Mesenchymal stem cell (in vitro differentiated cells and primary cell): ENCODE results near the gene FOXC1.
A peak's percentile ranks its signal among the peaks of the same experiment; 100 is the strongest.

Experiments used
- DNase-seq: peaks from one replicate; pipeline ENCODE4 v3.0.0-alpha.2; 2013
- H2AFZ ChIP-seq: one replicate; pipeline ENCODE4 v1.6.1; 2013; ENCODE audit warnings: low read depth, mild to moderate bottlenecking, control low read depth, inconsistent platforms, low read length, moderate library complexity
- H2AK5ac ChIP-seq: 2 replicates; pipeline ENCODE4 v1.6.1; 2013; ENCODE audit warnings: low read length, moderate library complexity, mild to moderate bottlenecking, inconsistent platforms; ENCODE audit not compliant: severe bottlenecking
- H2BK120ac ChIP-seq: one replicate; pipeline ENCODE4 v1.6.1; 2013; ENCODE audit warnings: low read depth, mild to moderate bottlenecking, inconsistent platforms, low read length, moderate library complexity
- H2BK12ac ChIP-seq, 2 experiments: one replicate each; pipeline ENCODE4 v1.6.1; 2013; ENCODE audit warnings: inconsistent platforms in 2 of 2, low read length in 2 of 2, mild to moderate bottlenecking in 2 of 2, moderate library complexity in 2 of 2, control low read depth in 1 of 2
- H2BK15ac ChIP-seq: one replicate; pipeline ENCODE4 v1.6.1; 2013; ENCODE audit warnings: mild to moderate bottlenecking, low read depth, inconsistent platforms; ENCODE audit not compliant: poor library complexity, severe bottlenecking
- H2BK5ac ChIP-seq: 2 replicates; pipeline ENCODE4 v1.6.1; 2013; ENCODE audit warnings: low read depth, mild to moderate bottlenecking, low read length, control low read depth, inconsistent platforms; ENCODE audit not compliant: poor library complexity, severe bottlenecking
- H3K14ac ChIP-seq, 2 experiments: one replicate each; pipeline ENCODE4 v1.6.1; 2013; ENCODE audit warnings: inconsistent platforms in 2 of 2, low read length in 2 of 2, control low read depth in 1 of 2, mild to moderate bottlenecking in 1 of 2, moderate library complexity in 1 of 2
- H3K18ac ChIP-seq, 2 experiments: one replicate each; pipeline ENCODE4 v1.6.1; 2013; ENCODE audit warnings: inconsistent platforms in 2 of 2, low read length in 2 of 2, control low read depth in 1 of 2, low read depth in 1 of 2, mild to moderate bottlenecking in 1 of 2
- H3K23ac ChIP-seq, 2 experiments: one replicate each; pipeline ENCODE4 v1.6.1; 2013; ENCODE audit warnings: inconsistent platforms in 2 of 2, low read length in 2 of 2, mild to moderate bottlenecking in 2 of 2, moderate library complexity in 2 of 2, control low read depth in 1 of 2
- H3K27ac ChIP-seq: 2 replicates; pipeline ENCODE4 v1.5.1; 2013; ENCODE audit warnings: mild to moderate bottlenecking, moderate library complexity, low read length, control low read depth, inconsistent platforms; ENCODE audit not compliant: poor library complexity, severe bottlenecking
- H3K27me3 ChIP-seq, 2 experiments: 2 replicates each; pipeline versions ENCODE4 v1.6.1 to v1.7.0; 2013; ENCODE audit warnings: low read length in 2 of 2, mild to moderate bottlenecking in 2 of 2, moderate library complexity in 2 of 2, control low read depth in 1 of 2, inconsistent platforms in 1 of 2; ENCODE audit not compliant: control insufficient read depth in 1 of 2, insufficient read depth in 1 of 2
- H3K36me3 ChIP-seq, 2 experiments: 2 replicates each; pipeline versions ENCODE4 v1.6.1 to v1.7.0; 2013; ENCODE audit warnings: low read length in 2 of 2, control low read depth in 1 of 2, inconsistent platforms in 1 of 2, low read depth in 1 of 2, mild to moderate bottlenecking in 1 of 2; ENCODE audit not compliant: insufficient read depth in 2 of 2, control insufficient read depth in 1 of 2
- H3K4ac ChIP-seq, 2 experiments: one replicate each; pipeline ENCODE4 v1.6.1; 2013; ENCODE audit warnings: inconsistent platforms in 2 of 2, low read length in 2 of 2, mild to moderate bottlenecking in 2 of 2, moderate library complexity in 2 of 2, control low read depth in 1 of 2, low read depth in 1 of 2
- H3K4me1 ChIP-seq: 2 replicates; pipeline ENCODE4 v1.6.1; 2013; ENCODE audit warnings: low read depth, low read length, control low read depth; ENCODE audit not compliant: control insufficient read depth, insufficient read depth
- H3K4me2 ChIP-seq: 2 replicates; pipeline ENCODE4 v1.6.1; 2013; ENCODE audit warnings: low read length, mild to moderate bottlenecking, inconsistent platforms; ENCODE audit not compliant: poor library complexity, severe bottlenecking
- H3K4me3 ChIP-seq, 2 experiments: 2 replicates each; pipeline versions ENCODE4 v1.5.1 to v1.7.0; 2013; ENCODE audit warnings: low read length in 2 of 2, mild to moderate bottlenecking in 2 of 2, control low read depth in 1 of 2, low read depth in 1 of 2; ENCODE audit not compliant: insufficient read depth in 1 of 2
- H3K79me1 ChIP-seq: replicated peaks from 2 replicates; pipeline ENCODE4 v1.6.1; 2013; ENCODE audit warnings: mild to moderate bottlenecking, control low read depth, low read length, inconsistent platforms; ENCODE audit not compliant: poor library complexity, severe bottlenecking
- H3K9ac ChIP-seq: 2 replicates; pipeline ENCODE4 v1.7.0; 2013; ENCODE audit warnings: mild to moderate bottlenecking, low read length, moderate library complexity
- H3K9me3 ChIP-seq: 2 replicates; pipeline ENCODE4 v1.7.0; 2013; ENCODE audit warnings: mild to moderate bottlenecking, low read length; ENCODE audit not compliant: control insufficient read depth
- H4K8ac ChIP-seq: one replicate; pipeline ENCODE4 v1.6.1; 2013; ENCODE audit warnings: inconsistent platforms, mild to moderate bottlenecking, low read length, moderate library complexity
- H4K91ac ChIP-seq: one replicate; pipeline ENCODE4 v1.6.1; 2013; ENCODE audit warnings: mild to moderate bottlenecking, low read length, inconsistent platforms
- WGBS: methylation state at CpG from one replicate; pipeline ENCODE4 v1.1.7; 2013; ENCODE audit warnings: mixed read lengths; 5-methylcytosine and 5-hydroxymethylcytosine counted together

Gene FOXC1

DNA sequence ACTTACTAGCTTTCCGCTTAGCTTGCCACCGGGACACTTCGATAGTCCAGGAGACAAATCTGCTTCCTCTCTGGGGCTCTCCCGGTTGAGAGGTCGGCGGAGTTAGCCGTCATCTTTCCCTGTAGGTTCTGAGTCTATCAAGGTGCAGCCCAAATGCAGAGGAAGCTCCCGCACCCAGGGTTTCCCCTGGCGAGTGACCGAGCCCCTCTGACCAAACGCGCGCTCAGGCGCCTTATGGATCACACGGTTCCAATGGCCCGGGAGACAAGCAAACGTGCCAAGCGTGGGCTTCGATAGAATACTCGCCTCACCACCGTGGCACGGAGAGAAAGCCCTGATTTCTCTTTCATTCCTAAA, 15.8 kb upstream of the FOXC1 start:
- Histone ChIP-seq H3K27me3 (peaks cover 44 to 77% of the 10 kb centered on the region in 2 experiments), H3K9me3 (peaks cover 7% of the 10 kb centered on the region), H2BK120ac (no peak overlapping the region), H3K23ac (no peak overlapping the region), H4K8ac (no peak overlapping the region), H2BK5ac (no peak overlapping the region), H3K4me2 (no peak overlapping the region), H3K4me1 (peaks cover 2% of the 10 kb centered on the region), H2BK15ac (no peak overlapping the region), H3K9ac (no peak overlapping the region), H3K4ac (no peak overlapping the region), H3K79me1 (no peaks in the 10 kb centered on the region), H3K36me3 (no peaks in the 10 kb centered on the region), H2AFZ (no peak overlapping the region), H2BK12ac (no peak overlapping the region), H3K27ac (no peak overlapping the region), H3K4me3 (no peak overlapping the region), H2AK5ac (no peak overlapping the region), H3K14ac (no peak overlapping the region), H3K18ac (no peak overlapping the region), H4K91ac (no peak overlapping the region)
- WGBS = 93% methylated on average over 22 of the region's 22 CpGs
- no peak for DNase-seq

DNA sequence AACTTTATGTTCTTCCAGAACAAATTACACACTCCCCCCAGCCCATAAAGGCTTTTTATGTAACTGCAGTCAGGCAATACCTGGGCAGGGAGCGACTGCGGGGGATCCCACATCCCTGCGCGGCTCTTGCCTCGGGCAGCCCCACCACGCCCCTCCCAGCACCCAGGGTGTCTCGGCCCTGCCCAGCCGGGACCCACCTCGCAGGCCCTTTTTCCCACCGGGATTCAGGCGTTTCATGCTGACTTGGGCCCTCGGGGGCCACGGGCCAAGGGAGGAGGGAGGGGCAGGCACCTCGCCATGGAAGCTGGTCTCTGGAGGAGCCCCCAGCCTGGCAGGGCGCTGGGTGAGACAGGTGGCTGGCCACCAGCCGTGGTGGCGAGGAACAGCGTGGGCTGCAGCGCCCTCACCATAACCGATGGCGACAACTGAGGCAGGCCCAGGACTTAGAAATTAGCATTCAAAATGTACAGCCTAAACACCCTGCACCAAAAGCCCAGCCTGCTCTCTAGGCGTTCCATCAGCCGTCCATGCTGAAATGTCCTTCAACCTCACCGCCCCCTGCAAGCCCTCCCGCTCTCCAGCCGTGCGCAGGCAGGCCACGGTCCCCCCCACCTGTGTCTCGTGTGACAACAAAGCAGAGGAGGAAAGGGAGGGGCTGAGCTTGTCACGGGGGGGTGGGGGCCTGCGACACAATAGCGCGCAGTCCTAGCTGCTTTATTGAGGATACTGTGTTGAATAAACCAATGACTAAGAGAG, 15.1 kb upstream of the FOXC1 start:
- Histone ChIP-seq H3K23ac (no peak overlapping the region), H2BK15ac (no peak overlapping the region), H3K4me3 (no peak overlapping the region), H4K91ac (no peak overlapping the region), H4K8ac (no peak overlapping the region), H2BK120ac (no peak overlapping the region), H3K14ac (no peak overlapping the region), H3K4me1 (peaks cover 2% of the 10 kb centered on the region), H3K9me3 (peaks cover 7% of the 10 kb centered on the region), H3K9ac (no peak overlapping the region), H2AFZ (no peak overlapping the region), H3K4me2 (no peak overlapping the region), H3K4ac (no peak overlapping the region), H2BK12ac (no peak overlapping the region), H3K18ac (no peak overlapping the region), H3K27ac (no peak overlapping the region), H3K27me3 (peaks cover 42 to 78% of the 10 kb centered on the region in 2 experiments), H3K79me1 (no peaks in the 10 kb centered on the region), H2BK5ac (no peak overlapping the region), H3K36me3 (no peaks in the 10 kb centered on the region), H2AK5ac (no peak overlapping the region)
- no peak for DNase-seq
- 85% methylated on average over 28 of the region's 33 CpGs for WGBS

DNA sequence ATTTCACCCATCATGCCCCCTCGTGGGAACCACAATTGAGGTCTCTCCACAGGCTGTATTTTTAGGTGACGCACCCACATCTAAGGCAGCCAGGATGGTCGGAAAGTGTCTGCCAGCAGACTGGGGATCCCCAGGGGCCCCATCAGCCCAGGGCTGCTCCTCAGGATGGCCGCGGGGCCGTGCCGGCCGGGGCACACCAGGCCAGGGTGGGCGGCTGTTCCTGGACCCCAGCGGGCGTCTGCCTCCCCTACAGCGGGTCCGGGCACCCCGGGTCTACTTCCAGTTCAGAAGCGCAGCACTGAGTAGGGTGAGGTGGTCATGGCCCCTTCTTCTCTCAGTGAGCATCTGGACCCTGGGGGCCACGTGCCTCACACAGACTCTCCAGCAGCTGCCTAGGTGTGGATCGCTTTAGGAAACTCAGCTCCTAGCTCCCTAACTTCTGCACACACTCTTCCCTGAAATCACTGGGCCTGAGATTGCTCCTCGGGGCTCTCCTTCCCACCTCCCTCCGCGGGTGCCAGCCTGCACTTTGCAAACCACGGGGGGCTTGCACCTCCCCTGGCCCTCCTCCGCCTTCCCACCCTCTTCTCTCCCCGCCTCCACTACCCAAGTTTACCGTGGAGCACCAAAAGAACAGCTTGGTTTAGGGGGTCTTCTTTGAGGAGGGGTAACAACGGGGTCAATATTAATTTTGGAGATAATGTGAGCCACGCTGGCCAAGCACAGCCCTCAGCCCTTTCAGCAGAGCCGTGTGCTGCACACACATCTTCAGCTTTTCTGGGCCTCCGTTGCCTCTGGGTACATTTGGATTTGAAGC, 14.2 kb upstream of the FOXC1 start:
- Histone ChIP-seq H4K8ac (no peak overlapping the region), H2AFZ (no peak overlapping the region), H3K4ac (no peak overlapping the region), H3K4me3 (peak overlapping the region in 1 of 2 experiments; percentile 77), H2AK5ac (no peak overlapping the region), H3K4me1 (peaks cover 2% of the 10 kb centered on the region), H3K14ac (no peak overlapping the region), H4K91ac (no peak overlapping the region), H3K23ac (no peak overlapping the region), H2BK12ac (no peak overlapping the region), H3K4me2 (no peak overlapping the region), H3K27me3 (peaks cover 34 to 77% of the 10 kb centered on the region in 2 experiments), H2BK5ac (no peak overlapping the region), H3K9ac (peak overlapping the region; percentile 70), H3K79me1 (no peaks in the 10 kb centered on the region), H3K9me3 (no peaks in the 10 kb centered on the region), H3K36me3 (no peaks in the 10 kb centered on the region), H3K18ac (no peak overlapping the region), H3K27ac (no peak overlapping the region), H2BK120ac (no peak overlapping the region), H2BK15ac (no peak overlapping the region)
- DNase-seq = no peak
- WGBS = 72% methylated on average over 25 of the region's 28 CpGs

DNA sequence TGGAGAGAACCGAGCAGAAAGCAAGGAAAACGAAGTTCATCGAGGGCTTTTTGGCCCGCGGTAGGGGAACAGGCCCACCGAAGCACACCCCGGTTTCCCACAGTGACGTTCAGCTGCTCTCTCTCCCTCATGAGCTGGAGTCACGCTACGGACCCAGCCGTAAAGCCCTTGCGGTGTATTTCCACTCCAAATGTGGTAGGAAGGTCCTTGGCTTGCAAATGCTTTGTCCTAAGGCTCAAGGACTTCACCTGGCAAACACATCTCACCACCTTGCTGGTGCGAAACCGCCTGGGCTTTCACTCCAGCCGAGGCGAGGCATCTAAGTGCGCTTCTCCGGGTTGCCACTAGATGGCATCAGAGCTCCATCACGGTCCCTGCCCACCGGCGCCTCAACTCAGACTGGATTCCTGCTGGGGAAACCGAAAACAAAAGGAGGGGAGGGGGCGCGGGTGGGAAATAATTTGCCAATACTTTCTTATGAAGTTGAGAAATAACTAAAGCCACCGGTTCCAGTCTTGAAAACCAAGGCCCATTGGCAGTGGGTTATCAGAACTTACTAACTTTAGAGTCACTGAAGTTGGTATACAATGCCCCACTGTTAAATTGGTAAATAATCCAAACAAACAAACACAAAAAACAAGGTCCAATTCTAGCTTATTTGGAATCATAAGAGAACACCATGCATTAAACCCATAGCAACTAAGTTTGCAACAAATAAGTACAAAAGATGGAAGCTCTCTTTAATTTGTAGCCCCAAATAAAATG, 13.4 kb upstream of the FOXC1 start:
- Histone ChIP-seq H3K27ac (no peak overlapping the region), H4K8ac (no peak overlapping the region), H3K27me3 (peaks cover 32 to 81% of the 10 kb centered on the region in 2 experiments), H2BK12ac (no peak overlapping the region), H3K36me3 (no peaks in the 10 kb centered on the region), H4K91ac (no peak overlapping the region), H3K79me1 (no peaks in the 10 kb centered on the region), H2AK5ac (no peak overlapping the region), H3K14ac (no peak overlapping the region), H2AFZ (no peak overlapping the region), H2BK5ac (no peak overlapping the region), H3K4ac (no peak overlapping the region), H3K4me2 (peak overlapping the region; percentile 36), H3K4me1 (peaks cover 2% of the 10 kb centered on the region), H3K18ac (no peak overlapping the region), H2BK15ac (no peak overlapping the region), H2BK120ac (no peak overlapping the region), H3K4me3 (peak overlapping the region in 1 of 2 experiments; percentile 77), H3K9me3 (no peaks in the 10 kb centered on the region), H3K23ac (no peak overlapping the region), H3K9ac (peak overlapping the region; percentile 70)
- WGBS = 25% methylated on average over 22 of the region's 25 CpGs
- DNase-seq = peak; percentile 47
